Lower leg skin (tissue), 4 donors: ENCODE data around the gene NOB1. TPM values are rescaled to one million over a fixed set of nuclear protein-coding genes. Genes with fewer than 3 reads are reported as not detected.

ENCODE experiments used
- DNase-seq, 2 donors: peaks; one replicate each; pipeline ENCODE4 v3.0.0-alpha.2; 2019; ENCODE audit warnings: low spot score in 2 of 2
- H3K4me3 ChIP-seq: fragments of 200-600 bp; sonication (generic); 2 replicates; pipeline ENCODE4 v1.5.1; 2017; ENCODE audit warnings: mild to moderate bottlenecking, low read depth; ENCODE audit not compliant: poor library complexity, severe bottlenecking
- POLR2A ChIP-seq, 2 donors: fragments of 450-650 bp; IDR thresholded peaks; one replicate each; pipeline ENCODE4 v1.6.1; 2016 to 2017; ENCODE audit warnings: antibody characterized with exemption in 2 of 2, mild to moderate bottlenecking in 1 of 2, moderate library complexity in 1 of 2
- WGBS, 2 donors: methylation state at CpG; one replicate each; pipeline ENCODE4 v1.1.5; 2018; 5-methylcytosine and 5-hydroxymethylcytosine counted together
- intact Hi-C: fragments of 100-400 bp; cut with DNase I; formaldehyde crosslinking; loops from one replicate; pipeline ENCODE4 v1.15.0; 2023; ENCODE audit warnings: low total_unique reads
- total RNA-seq, 4 donors: library from RNA; depleted of rRNA; stranded (reverse); fragments of >200 nt; gene quantifications; one replicate each; pipeline ENCODE4 v1.1.0, GENCODE V29; 2016
- TF ChIP-seq, protein P1 (sequence below), 3 donors: fragments of 450-650 bp; IDR thresholded peaks; one replicate each; pipeline ENCODE4 v1.5.1; 2016; ENCODE audit warnings: antibody characterized with exemption in 3 of 3, mild to moderate bottlenecking in 3 of 3, moderate library complexity in 2 of 3

NOB1 gene
- total RNA-seq, 4 donors from 2014 or later, result 33.8 to 78.0 (median 51.0) TPM

DNA sequence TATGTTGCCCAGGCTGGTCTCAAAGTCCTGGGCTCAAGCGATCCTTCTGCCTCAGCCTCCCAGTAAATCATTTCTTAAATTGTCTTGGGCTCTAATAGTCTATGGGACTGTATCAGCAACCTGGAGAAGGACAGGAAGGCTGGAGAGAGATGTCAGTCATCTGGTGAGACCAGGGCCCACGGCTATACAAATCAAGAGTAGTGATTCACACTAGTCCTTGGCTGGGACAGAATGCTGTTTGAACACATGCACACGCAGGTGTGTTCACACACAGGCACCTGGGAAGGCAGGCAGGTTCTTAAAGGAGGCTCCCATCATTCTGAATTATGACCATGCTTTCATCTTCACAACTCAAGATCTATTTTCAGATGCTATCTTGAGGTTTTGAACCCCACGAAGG lies 42.4 kb downstream of the NOB1 start:
- WGBS, 2 donors, result 58 to 70% methylated on average over 4 of the region's 4 CpGs
- no peak overlapping the region for H3K4me3 ChIP-seq
- intact Hi-C loops, result no loop called here
- TF ChIP-seq, protein P1, sequence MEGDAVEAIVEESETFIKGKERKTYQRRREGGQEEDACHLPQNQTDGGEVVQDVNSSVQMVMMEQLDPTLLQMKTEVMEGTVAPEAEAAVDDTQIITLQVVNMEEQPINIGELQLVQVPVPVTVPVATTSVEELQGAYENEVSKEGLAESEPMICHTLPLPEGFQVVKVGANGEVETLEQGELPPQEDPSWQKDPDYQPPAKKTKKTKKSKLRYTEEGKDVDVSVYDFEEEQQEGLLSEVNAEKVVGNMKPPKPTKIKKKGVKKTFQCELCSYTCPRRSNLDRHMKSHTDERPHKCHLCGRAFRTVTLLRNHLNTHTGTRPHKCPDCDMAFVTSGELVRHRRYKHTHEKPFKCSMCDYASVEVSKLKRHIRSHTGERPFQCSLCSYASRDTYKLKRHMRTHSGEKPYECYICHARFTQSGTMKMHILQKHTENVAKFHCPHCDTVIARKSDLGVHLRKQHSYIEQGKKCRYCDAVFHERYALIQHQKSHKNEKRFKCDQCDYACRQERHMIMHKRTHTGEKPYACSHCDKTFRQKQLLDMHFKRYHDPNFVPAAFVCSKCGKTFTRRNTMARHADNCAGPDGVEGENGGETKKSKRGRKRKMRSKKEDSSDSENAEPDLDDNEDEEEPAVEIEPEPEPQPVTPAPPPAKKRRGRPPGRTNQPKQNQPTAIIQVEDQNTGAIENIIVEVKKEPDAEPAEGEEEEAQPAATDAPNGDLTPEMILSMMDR (IDR thresholded peaks at IDR 0.05), result no peak
- no peak for TF ChIP-seq POLR2A (IDR thresholded peaks at IDR 0.05)
- DNase-seq, result peak in 1 of 2 donors; percentile 9

DNA sequence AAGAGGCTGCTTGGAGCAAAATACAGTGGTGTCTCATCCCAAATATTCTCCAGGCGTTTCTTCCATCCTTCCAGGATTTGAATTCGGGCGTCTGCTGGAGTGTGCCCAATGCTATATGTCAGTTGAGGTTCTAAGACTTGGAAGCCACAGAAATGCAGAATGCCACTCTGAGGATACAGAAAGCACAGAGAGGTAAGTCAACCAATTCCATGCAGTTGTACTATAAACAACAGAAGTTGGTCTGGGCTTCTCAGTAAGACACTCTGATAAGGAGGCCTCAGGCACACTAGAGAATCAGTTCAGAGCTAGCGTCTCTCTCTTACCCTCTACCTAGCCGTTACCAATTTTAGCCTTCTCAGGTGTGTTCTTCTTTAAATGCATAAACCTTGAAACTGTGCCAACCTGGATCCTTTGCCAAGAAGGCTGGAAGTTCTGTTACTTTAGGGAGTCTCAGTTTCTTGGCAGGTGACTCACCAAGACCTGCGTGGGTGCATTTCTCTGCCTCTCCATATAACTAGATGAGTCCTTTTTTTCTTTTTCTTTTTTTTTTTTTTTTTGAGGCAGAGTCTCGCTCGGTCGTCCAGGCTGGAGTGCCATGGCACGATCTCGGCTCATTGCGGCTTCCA lies 43.5 kb downstream of the NOB1 start:
- intact Hi-C loops, result no loop called here
- peak; percentile 53 to 78 for DNase-seq
- H3K4me3 ChIP-seq, result no peak overlapping the region
- no peak for TF ChIP-seq POLR2A (IDR thresholded peaks at IDR 0.05)
- TF ChIP-seq, protein P1 (IDR thresholded peaks at IDR 0.05), result no peak
- WGBS, 2 donors, result 34 to 51% methylated on average over 12 of the region's 12 CpGs

- 28 to 29% methylated on average over 5 of the region's 5 CpGs for WGBS, 2 donors
- intact Hi-C loops, result loop anchor here (5.0 kb wide), 1 partner anchor 43 kb away; the partner anchor contains the start of gene NOB1
- DNase-seq, result peak in 1 of 2 donors; percentile 31
- H3K4me3 ChIP-seq, result no peak overlapping the region
- TF ChIP-seq POLR2A (IDR thresholded peaks at IDR 0.05), result no peak
- TF ChIP-seq, protein P1 (IDR thresholded peaks at IDR 0.05), result no peak
Observed at GRCh38 chr16:69709456-69710084, 45.2 kb downstream of the NOB1 start.

- DNase-seq, result peak; percentile 10 to 61
- no peak for TF ChIP-seq POLR2A (IDR thresholded peaks at IDR 0.05)
- TF ChIP-seq, protein P1 (IDR thresholded peaks at IDR 0.05), result no peak
- 86 to 89% methylated on average over 10 of the region's 10 CpGs for WGBS, 2 donors
- H3K4me3 ChIP-seq, result no peak overlapping the region
- intact Hi-C loops, result loop anchor here (5.0 kb wide), 1 partner anchor 44 kb away; the partner anchor contains the start of gene NOB1
Observed at GRCh38 chr16:69707920-69708683, 46.6 kb downstream of the NOB1 start.

DNA sequence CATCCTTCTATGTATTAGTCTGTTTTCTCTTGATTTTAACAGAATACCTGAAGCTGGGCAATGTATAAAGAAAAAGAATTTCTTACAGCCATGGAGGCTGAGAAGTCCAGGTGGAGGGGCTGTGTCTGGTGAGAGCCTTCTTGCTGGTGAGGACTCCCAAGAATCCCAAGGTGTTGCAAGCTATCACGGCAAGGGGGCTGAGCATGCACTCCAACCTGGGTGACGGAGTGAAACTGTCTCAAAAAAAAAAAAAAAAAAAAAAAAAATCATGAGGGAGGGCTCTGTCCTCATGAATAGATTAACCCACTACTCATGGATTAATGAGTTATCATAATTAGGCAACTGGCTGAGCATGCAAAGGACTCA lies 47.8 kb downstream of the NOB1 start:
- intact Hi-C loops, result loop anchor here (5.0 kb wide), 1 partner anchor 45 kb away; the partner anchor contains the start of gene NOB1
- TF ChIP-seq POLR2A (IDR thresholded peaks at IDR 0.05), result no peak
- TF ChIP-seq, protein P1 (IDR thresholded peaks at IDR 0.05), result no peak
- DNase-seq, result peak in 1 of 2 donors; percentile 61
- WGBS, 2 donors, result 56 to 78% methylated on average over 2 of the region's 2 CpGs
- H3K4me3 ChIP-seq, result no peak overlapping the region
